Head of caudate nucleus (tissue), 42 donors: ENCODE data around the gene ANGPTL2.

ENCODE experiments used
- DNase-seq, 42 donors: peaks; one replicate each; pipeline versions ENCODE4 v3.0.0 to v3.0.0-alpha.2; 2020 to 2021; ENCODE audit warnings: mixed read lengths in 7 of 42
- intact Hi-C: fragments of 100-400 bp; cut with DNase I; formaldehyde crosslinking; loops from one replicate; pipeline ENCODE4 v1.15.0; 2022

ANGPTL2 gene

DNA sequence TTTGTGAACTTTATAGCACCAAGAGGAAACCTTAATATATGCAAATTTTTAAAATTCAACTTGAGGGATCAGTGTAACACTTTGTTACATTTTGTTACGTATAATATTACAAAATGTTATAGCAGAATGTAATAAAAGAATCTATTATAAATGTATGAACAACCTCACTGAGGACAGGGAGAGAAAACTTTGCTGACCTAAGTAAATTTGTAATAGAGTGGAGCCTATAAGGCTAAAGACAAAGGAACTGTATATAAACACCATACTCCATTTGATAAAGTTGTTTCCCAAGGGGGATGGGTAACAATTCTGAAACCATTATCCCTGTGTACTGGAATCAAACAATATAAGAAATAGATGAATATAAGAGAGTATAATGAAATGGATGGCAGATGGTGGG, 77.3 kb downstream of the ANGPTL2 start:
- intact Hi-C loops, result no loop called here
- DNase-seq, result no peak

DNA sequence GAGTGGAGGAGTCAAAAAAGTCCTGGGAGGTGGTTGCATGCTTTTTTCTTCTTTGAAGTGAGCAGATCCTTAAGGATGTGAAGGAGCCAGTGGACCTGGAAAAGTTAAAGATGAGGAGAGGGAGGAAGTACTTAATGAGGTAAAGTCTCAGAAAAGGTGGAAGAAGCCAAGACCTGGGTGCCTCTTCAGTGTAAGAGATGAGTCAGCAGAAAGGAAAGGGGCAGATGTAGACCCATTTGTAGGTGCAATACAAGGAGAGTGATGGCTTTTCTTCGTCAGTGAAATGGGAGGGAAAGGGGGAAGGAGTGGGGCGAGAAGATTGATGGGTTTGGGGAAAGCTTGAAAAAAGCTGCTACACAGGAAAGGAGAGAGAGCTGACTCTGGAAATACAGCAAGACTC, 82.9 kb downstream of the ANGPTL2 start:
- intact Hi-C loops, result no loop called here
- no peak for DNase-seq

DNA sequence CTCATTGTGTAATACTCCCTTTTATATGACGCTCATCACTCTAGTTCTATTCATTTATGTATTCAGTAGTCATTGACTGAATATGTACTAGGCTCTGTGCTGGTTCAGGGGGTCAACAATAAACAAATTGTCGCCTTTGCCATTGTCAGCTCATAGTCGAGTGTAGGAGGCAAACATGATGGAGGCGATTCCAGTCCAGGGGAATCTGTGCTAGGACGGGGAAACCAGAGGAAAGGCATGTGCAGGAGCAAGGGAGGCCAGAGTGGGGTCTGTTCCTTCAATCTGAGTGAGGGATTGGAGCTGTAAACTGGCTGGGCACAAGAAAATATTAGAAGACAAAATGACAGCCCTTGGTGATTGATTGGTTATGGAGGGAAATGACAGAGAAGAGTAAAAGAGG, 83.9 kb downstream of the ANGPTL2 start:
- no peak for DNase-seq
- intact Hi-C loops, result no loop called here
